Muscle of leg (tissue), 16 donors: Measurements from ENCODE around the gene TSN. TPM values are rescaled to one million over a fixed set of nuclear protein-coding genes. Genes with fewer than 3 reads are reported as not detected.
"Not testable (repeated sequence)": the region's sequence is repeated elsewhere in the genome, so short reads cannot be mapped to it uniquely, and the experiment has no call there.

Source experiments
- DNase-seq: peaks from one replicate; pipeline ENCODE4 v3.0.0; 2013
- H3K27ac ChIP-seq: one replicate; pipeline ENCODE4 v1.5.1; 2013; ENCODE audit warnings: mild to moderate bottlenecking, low read length, control low read depth
- H3K27me3 ChIP-seq: one replicate; pipeline ENCODE4 v1.6.1; 2013; ENCODE audit warnings: low read length; ENCODE audit not compliant: control insufficient read depth, insufficient read depth
- H3K36me3 ChIP-seq: one replicate; pipeline ENCODE4 v1.6.1; 2013; ENCODE audit warnings: low read length; ENCODE audit not compliant: control insufficient read depth, insufficient read depth
- H3K4me1 ChIP-seq: one replicate; pipeline ENCODE4 v1.6.1; 2013; ENCODE audit warnings: low read length; ENCODE audit not compliant: control insufficient read depth, insufficient read depth
- H3K4me3 ChIP-seq: one replicate; pipeline ENCODE4 v1.5.1; 2013; ENCODE audit warnings: low read length, control low read depth
- H3K9me3 ChIP-seq: replicated peaks from 2 replicates; pipeline ENCODE4 v1.6.1; 2013; ENCODE audit warnings: low read depth, low read length; ENCODE audit not compliant: control insufficient read depth
- WGBS: methylation state at CpG from one replicate; pipeline ENCODE4 v1.1.5; 2013; ENCODE audit warnings: missing lambda C conversion rate; ENCODE audit not compliant: insufficient coverage; 5-methylcytosine and 5-hydroxymethylcytosine counted together
- long read RNA-seq, 11 donors: transcript quantifications; one replicate each; lab custom pipeline, GENCODE V29; 2026
- polyA plus RNA-seq, 8 donors: library from polyadenylated mRNA; unstranded; fragments of 120-200 nt; gene quantifications; one replicate each; pipeline versions ENCODE4 v1.2.1 to v1.2.3, GENCODE V29; 2013; ENCODE audit warnings: inconsistent platforms in 1 of 8, low replicate concordance in 1 of 8; ENCODE audit not compliant: insufficient read length in 8 of 8, insufficient read depth in 1 of 8
- total RNA-seq: library from RNA; stranded (reverse); fragments of 120-200 nt; gene quantifications from one replicate; pipeline ENCODE4 v1.2.4, GENCODE V29; 2013

TSN gene
- total RNA-seq (38.0 TPM), polyA plus RNA-seq (10 to 100 TPM; 46.4 to 57.9 (median 51.4) TPM)
- long read RNA-seq, donor 1, transcript TSN-201 (6 exons, 3,420 nt) = major isoform, 9 of 10 reads
- long read RNA-seq, donor 1, partial matches to known transcripts = 0 of 10 reads
- long read RNA-seq, donor 1, other reads (novel, unspliced or antisense) = 0 of 10 reads
- long read RNA-seq, donor 2, transcript TSN-201 (6 exons, 3,420 nt) = major isoform, 6 of 6 reads
- long read RNA-seq, donor 2, partial matches to known transcripts = 0 of 6 reads
- long read RNA-seq, donor 2, other reads (novel, unspliced or antisense) = 0 of 6 reads
- long read RNA-seq, donor 3, transcript TSN-201 (6 exons, 3,420 nt) = major isoform, 23 of 23 reads
- long read RNA-seq, donor 3, partial matches to known transcripts = 0 of 23 reads
- long read RNA-seq, donor 3, other reads (novel, unspliced or antisense) = 0 of 23 reads
- long read RNA-seq, donor 4, transcript TSN-201 (6 exons, 3,420 nt) = major isoform, 11 of 12 reads
- long read RNA-seq, donor 4, partial matches to known transcripts = 0 of 12 reads
- long read RNA-seq, donor 4, other reads (novel, unspliced or antisense) = 0 of 12 reads
- long read RNA-seq, donor 5, transcript TSN-201 (6 exons, 3,420 nt) = major isoform, 28 of 38 reads
- long read RNA-seq, donor 5, partial matches to known transcripts = 8 of 38 reads
- long read RNA-seq, donor 5, other reads (novel, unspliced or antisense) = 0 of 38 reads
- long read RNA-seq, donor 6, transcript TSN-201 (6 exons, 3,420 nt) = major isoform, 31 of 32 reads
- long read RNA-seq, donor 6, partial matches to known transcripts = 0 of 32 reads
- long read RNA-seq, donor 6, other reads (novel, unspliced or antisense) = 0 of 32 reads
- long read RNA-seq, donor 7, transcript TSN-201 (6 exons, 3,420 nt) = major isoform, 35 of 36 reads
- long read RNA-seq, donor 7, partial matches to known transcripts = 0 of 36 reads
- long read RNA-seq, donor 7, other reads (novel, unspliced or antisense) = 0 of 36 reads
- long read RNA-seq, donor 8, transcript TSN-201 (6 exons, 3,420 nt) = major isoform, 12 of 13 reads
- long read RNA-seq, donor 8, partial matches to known transcripts = 0 of 13 reads
- long read RNA-seq, donor 8, other reads (novel, unspliced or antisense) = 0 of 13 reads
- long read RNA-seq, donor 9, transcript TSN-201 (6 exons, 3,420 nt) = major isoform, 16 of 16 reads
- long read RNA-seq, donor 9, partial matches to known transcripts = 0 of 16 reads
- long read RNA-seq, donor 9, other reads (novel, unspliced or antisense) = 0 of 16 reads
- long read RNA-seq, donor 10, transcript TSN-201 (6 exons, 3,420 nt) = major isoform, 21 of 24 reads
- long read RNA-seq, donor 10, partial matches to known transcripts = 0 of 24 reads
- long read RNA-seq, donor 10, other reads (novel, unspliced or antisense) = 0 of 24 reads
- long read RNA-seq, donor 11, transcript TSN-201 (6 exons, 3,420 nt) = major isoform, 10 of 13 reads
- long read RNA-seq, donor 11, partial matches to known transcripts = 0 of 13 reads
- long read RNA-seq, donor 11, other reads (novel, unspliced or antisense) = 0 of 13 reads

- under 1% methylated on average over 64 of the region's 67 CpGs for WGBS
Observed at GRCh38 chr2:121755237-121756111, at the start of gene TSN. TSN (plus strand) TSS chr2:121755651; CDS start chr2:121755780, 129 bp downstream.

GRCh38 chr2:121705958-121706357 is 49.5 kb upstream of the TSN start:
- H3K27me3 ChIP-seq = no peaks in the 10 kb centered on the region
- WGBS = 94% methylated on average over 3 of the region's 4 CpGs
- H3K4me1 ChIP-seq = no peaks in the 10 kb centered on the region
- no peaks in the 10 kb centered on the region for H3K36me3 ChIP-seq
- H3K27ac ChIP-seq = no peak overlapping the region
- no peak for DNase-seq
- H3K4me3 ChIP-seq = no peak overlapping the region
- H3K9me3 ChIP-seq = no peaks in the 10 kb centered on the region

More at GRCh38 chr2:121755237-121756111, at the start of gene TSN:
- Histone ChIP-seq H3K4me1 (peaks cover 2% of the 10 kb centered on the region), H3K36me3 (peaks cover 9% of the 10 kb centered on the region), H3K27me3 (no peaks in the 10 kb centered on the region), H3K4me3 (peak within 1 kb of the TSS; percentile 72), H3K9me3 (no peaks in the 10 kb centered on the region), H3K27ac (peak within 1 kb of the TSS; percentile 75)
- peak; percentile 99 for DNase-seq

- 40% methylated on average over 1 of the region's 9 CpGs for WGBS
Observed at GRCh38 chr2:121707344-121707919, 48.0 kb upstream of the TSN start.

GRCh38 chr2:121707920-121708361 is 47.5 kb upstream of the TSN start:
- H3K9me3 ChIP-seq = no peaks in the 10 kb centered on the region
- no peaks in the 10 kb centered on the region for H3K27me3 ChIP-seq
- no peak overlapping the region for H3K4me3 ChIP-seq
- H3K4me1 ChIP-seq = no peaks in the 10 kb centered on the region
- H3K27ac ChIP-seq = no peak overlapping the region
- no peak for DNase-seq
- H3K36me3 ChIP-seq = no peaks in the 10 kb centered on the region
- 86% methylated on average over 2 of the region's 5 CpGs for WGBS

More at GRCh38 chr2:121707344-121707919, 48.0 kb upstream of the TSN start:
- H3K4me1 ChIP-seq = no peaks in the 10 kb centered on the region
- no peak for DNase-seq
- no peaks in the 10 kb centered on the region for H3K9me3 ChIP-seq
- no peak overlapping the region for H3K27ac ChIP-seq
- no peaks in the 10 kb centered on the region for H3K27me3 ChIP-seq
- H3K36me3 ChIP-seq = no peaks in the 10 kb centered on the region
- no peak overlapping the region for H3K4me3 ChIP-seq

GRCh38 chr2:121709776-121710469 is 45.5 kb upstream of the TSN start:
- H3K27ac ChIP-seq = no peak overlapping the region
- no peaks in the 10 kb centered on the region for H3K36me3 ChIP-seq
- no peaks in the 10 kb centered on the region for H3K4me1 ChIP-seq
- H3K9me3 ChIP-seq = no peaks in the 10 kb centered on the region
- no peak for DNase-seq
- 54% methylated on average over 4 of the region's 11 CpGs for WGBS
- H3K27me3 ChIP-seq = no peaks in the 10 kb centered on the region
- no peak overlapping the region for H3K4me3 ChIP-seq

- no peak for DNase-seq
- no peaks in the 10 kb centered on the region for H3K27me3 ChIP-seq
- H3K4me1 ChIP-seq = no peaks in the 10 kb centered on the region
- 83% methylated on average over 4 of the region's 7 CpGs for WGBS
- no peak overlapping the region for H3K4me3 ChIP-seq
- H3K36me3 ChIP-seq = no peaks in the 10 kb centered on the region
- H3K9me3 ChIP-seq = no peaks in the 10 kb centered on the region
- no peak overlapping the region for H3K27ac ChIP-seq
Observed at GRCh38 chr2:121710470-121711170, 44.8 kb upstream of the TSN start.

- not testable (repeated sequence) for H3K36me3 ChIP-seq, H3K27me3 ChIP-seq, DNase-seq, H3K4me1 ChIP-seq, H3K27ac ChIP-seq, H3K4me3 ChIP-seq, H3K9me3 ChIP-seq
- WGBS = 73% methylated on average over 2 of the region's 3 CpGs
Observed at GRCh38 chr2:121711481-121711880, 44.0 kb upstream of the TSN start.

- WGBS = no CpG with 5 or more reads among the region's 1 CpG
Observed at GRCh38 chr2:121716126-121716525, 39.3 kb upstream of the TSN start.

More at GRCh38 chr2:121716126-121716525, 39.3 kb upstream of the TSN start:
- H3K9me3 ChIP-seq = no peaks in the 10 kb centered on the region
- DNase-seq = no peak
- H3K4me3 ChIP-seq = no peak overlapping the region
- H3K27ac ChIP-seq = no peak overlapping the region
- H3K27me3 ChIP-seq = no peaks in the 10 kb centered on the region
- H3K36me3 ChIP-seq = no peaks in the 10 kb centered on the region
- no peaks in the 10 kb centered on the region for H3K4me1 ChIP-seq
